Measurements from ENCODE around the gene OSBPL5. TPM values are rescaled to one million over a fixed set of nuclear protein-coding genes. Genes with fewer than 3 reads are reported as not detected.

Gene OSBPL5
- total RNA-seq = 2.2 TPM
- under 1 TPM in 2 of 4 donors, not detected in 2; 0.22 to 0.23 TPM for polyA plus RNA-seq

- ATAC-seq (ENCODE audit: low read depth in 2 of 2) (peak; percentile 11 to 38), DNase-seq (peak in 2 of 3 donors; percentile 12 to 37)
- Mint-ChIP-seq H3K36me3 (no peaks in the 10 kb centered on the region), H3K4me3 (peak within 1 kb of the TSS; percentile 7 to 84 (median 78)), H3K9me3 (no peaks in the 10 kb centered on the region), H3K27me3 (peaks cover 58% of the 10 kb centered on the region), H3K27ac (no peak within 1 kb of the TSS), H3K4me1 (peaks cover 0 to 19% (median 6%) of the 10 kb centered on the region in 4 donors)
- Histone ChIP-seq H3K36me3 (ENCODE audit: control insufficient read depth, insufficient read depth, low read length) (no peaks in the 10 kb centered on the region), H3K4me1 (ENCODE audit: control insufficient read depth, insufficient read depth, low read length, poor library complexity, severe bottlenecking) (no peaks in the 10 kb centered on the region), H3K9me3 (ENCODE audit: control insufficient read depth in 2 of 2, low read length in 2 of 2) (no peaks in the 10 kb centered on the region), H3K4me3 (ENCODE audit: low read depth, low read length) (no peak within 1 kb of the TSS), H3K27me3 (ENCODE audit: control insufficient read depth, insufficient read depth, low read length) (peaks cover 2% of the 10 kb centered on the region), H3K27ac (ENCODE audit: insufficient read depth, low read length, poor library complexity, severe bottlenecking) (no peak within 1 kb of the TSS)
Measured at GRCh38 chr11:3165152-3165705, at the start of gene OSBPL5. Gene OSBPL5 (minus strand): TSS chr11:3165310. CDS start chr11:3129148, 36,162 bp downstream.

GRCh38 chr11:3214420-3214699, 49.2 kb upstream of the OSBPL5 start:
- H3K36me3 Mint-ChIP-seq = peaks cover 4% of the 10 kb centered on the region
- Histone ChIP-seq H3K4me3 (ENCODE audit: low read depth, low read length) (no peak overlapping the region), H3K4me1 (ENCODE audit: control insufficient read depth, insufficient read depth, low read length, poor library complexity, severe bottlenecking) (no peaks in the 10 kb centered on the region), H3K36me3 (ENCODE audit: control insufficient read depth, insufficient read depth, low read length) (no peaks in the 10 kb centered on the region), H3K9me3 (ENCODE audit: control insufficient read depth in 2 of 2, low read length in 2 of 2) (peaks cover 0 to 5% of the 10 kb centered on the region in 2 experiments), H3K27ac (ENCODE audit: insufficient read depth, low read length, poor library complexity, severe bottlenecking) (no peak overlapping the region), H3K27me3 (ENCODE audit: control insufficient read depth, insufficient read depth, low read length) (no peaks in the 10 kb centered on the region)
- no peak overlapping the region for H3K4me3 Mint-ChIP-seq
- H3K4me1 Mint-ChIP-seq = peaks cover 0 to 4% (median 0%) of the 10 kb centered on the region in 4 donors
- H3K9me3 Mint-ChIP-seq = peaks cover 0 to 10% (median 0%) of the 10 kb centered on the region in 7 donors
- ATAC-seq (ENCODE audit: low read depth in 2 of 2) (no peak), DNase-seq (no peak)
- H3K27me3 Mint-ChIP-seq = peaks cover 9% of the 10 kb centered on the region
- H3K27ac Mint-ChIP-seq = no peak overlapping the region

- Histone ChIP-seq H3K9me3 (ENCODE audit: control insufficient read depth in 2 of 2, low read length in 2 of 2) (peaks cover 0 to 5% of the 10 kb centered on the region in 2 experiments), H3K36me3 (ENCODE audit: control insufficient read depth, insufficient read depth, low read length) (no peaks in the 10 kb centered on the region), H3K4me3 (ENCODE audit: low read depth, low read length) (no peak overlapping the region), H3K27ac (ENCODE audit: insufficient read depth, low read length, poor library complexity, severe bottlenecking) (no peak overlapping the region), H3K27me3 (ENCODE audit: control insufficient read depth, insufficient read depth, low read length) (no peaks in the 10 kb centered on the region), H3K4me1 (ENCODE audit: control insufficient read depth, insufficient read depth, low read length, poor library complexity, severe bottlenecking) (no peaks in the 10 kb centered on the region)
- Mint-ChIP-seq H3K4me1 (peaks cover 0 to 4% (median 0%) of the 10 kb centered on the region in 4 donors), H3K36me3 (peaks cover 4% of the 10 kb centered on the region), H3K27ac (no peak overlapping the region), H3K27me3 (peaks cover 15% of the 10 kb centered on the region), H3K4me3 (no peak overlapping the region), H3K9me3 (peaks cover 0 to 10% (median 0%) of the 10 kb centered on the region in 7 donors)
- ATAC-seq (ENCODE audit: low read depth in 2 of 2) (no peak), DNase-seq (no peak)
Measured at GRCh38 chr11:3213659-3214419, 48.7 kb upstream of the OSBPL5 start.

GRCh38 chr11:3208272-3208671, 43.2 kb upstream of the OSBPL5 start:
- H3K9me3 Mint-ChIP-seq = peaks cover 0 to 10% (median 0%) of the 10 kb centered on the region in 7 donors
- no peak overlapping the region for H3K27ac Mint-ChIP-seq
- Histone ChIP-seq H3K27ac (ENCODE audit: insufficient read depth, low read length, poor library complexity, severe bottlenecking) (no peak overlapping the region), H3K27me3 (ENCODE audit: control insufficient read depth, insufficient read depth, low read length) (no peaks in the 10 kb centered on the region), H3K36me3 (ENCODE audit: control insufficient read depth, insufficient read depth, low read length) (no peaks in the 10 kb centered on the region), H3K4me1 (ENCODE audit: control insufficient read depth, insufficient read depth, low read length, poor library complexity, severe bottlenecking) (no peaks in the 10 kb centered on the region), H3K9me3 (ENCODE audit: control insufficient read depth in 2 of 2, low read length in 2 of 2) (peaks cover 0 to 5% of the 10 kb centered on the region in 2 experiments), H3K4me3 (ENCODE audit: low read depth, low read length) (no peak overlapping the region)
- no peak overlapping the region for H3K4me3 Mint-ChIP-seq
- ATAC-seq (ENCODE audit: low read depth in 2 of 2) (no peak), DNase-seq (no peak)
- H3K4me1 Mint-ChIP-seq = peaks cover 0 to 2% (median 0%) of the 10 kb centered on the region in 4 donors
- H3K36me3 Mint-ChIP-seq = peaks cover 4% of the 10 kb centered on the region
- peaks cover 16% of the 10 kb centered on the region for H3K27me3 Mint-ChIP-seq

GRCh38 chr11:3207526-3208189, 42.5 kb upstream of the OSBPL5 start:
- Histone ChIP-seq H3K4me3 (ENCODE audit: low read depth, low read length) (no peak overlapping the region), H3K27me3 (ENCODE audit: control insufficient read depth, insufficient read depth, low read length) (no peaks in the 10 kb centered on the region), H3K9me3 (ENCODE audit: control insufficient read depth in 2 of 2, low read length in 2 of 2) (peaks cover 0 to 5% of the 10 kb centered on the region in 2 experiments), H3K4me1 (ENCODE audit: control insufficient read depth, insufficient read depth, low read length, poor library complexity, severe bottlenecking) (no peaks in the 10 kb centered on the region), H3K27ac (ENCODE audit: insufficient read depth, low read length, poor library complexity, severe bottlenecking) (no peak overlapping the region), H3K36me3 (ENCODE audit: control insufficient read depth, insufficient read depth, low read length) (no peaks in the 10 kb centered on the region)
- DNase-seq (no peak), ATAC-seq (ENCODE audit: low read depth in 2 of 2) (no peak)
- Mint-ChIP-seq H3K27me3 (peaks cover 17% of the 10 kb centered on the region), H3K4me1 (peaks cover 0 to 2% (median 0%) of the 10 kb centered on the region in 4 donors), H3K36me3 (peaks cover 4% of the 10 kb centered on the region), H3K9me3 (peaks cover 0 to 10% (median 0%) of the 10 kb centered on the region in 7 donors), H3K4me3 (no peak overlapping the region), H3K27ac (no peak overlapping the region)

- peaks cover 4% of the 10 kb centered on the region for H3K36me3 Mint-ChIP-seq
- H3K4me3 Mint-ChIP-seq = no peak overlapping the region
- peaks cover 0 to 5% (median 0%) of the 10 kb centered on the region in 4 donors for H3K4me1 Mint-ChIP-seq
Measured at GRCh38 chr11:3206922-3207204, 41.8 kb upstream of the OSBPL5 start.

GRCh38 chr11:3206156-3206921, 41.2 kb upstream of the OSBPL5 start:
- peaks cover 0 to 5% of the 10 kb centered on the region in 2 experiments for H3K9me3 ChIP-seq (ENCODE audit: control insufficient read depth in 2 of 2, low read length in 2 of 2)
- Mint-ChIP-seq H3K36me3 (no peaks in the 10 kb centered on the region), H3K4me3 (no peak overlapping the region), H3K27ac (no peak overlapping the region), H3K4me1 (peaks cover 0 to 5% (median 0%) of the 10 kb centered on the region in 4 donors), H3K27me3 (peaks cover 21% of the 10 kb centered on the region), H3K9me3 (peaks cover 0 to 4% (median 0%) of the 10 kb centered on the region in 7 donors)
- no peak for ATAC-seq (ENCODE audit: low read depth in 2 of 2)
- H3K27ac ChIP-seq (ENCODE audit: insufficient read depth, low read length, poor library complexity, severe bottlenecking) = no peak overlapping the region
- no peaks in the 10 kb centered on the region for H3K36me3 ChIP-seq (ENCODE audit: control insufficient read depth, insufficient read depth, low read length)
- no peaks in the 10 kb centered on the region for H3K4me1 ChIP-seq (ENCODE audit: control insufficient read depth, insufficient read depth, low read length, poor library complexity, severe bottlenecking)
- no peak for DNase-seq
- H3K4me3 ChIP-seq (ENCODE audit: low read depth, low read length) = no peak overlapping the region
- no peaks in the 10 kb centered on the region for H3K27me3 ChIP-seq (ENCODE audit: control insufficient read depth, insufficient read depth, low read length)

More at GRCh38 chr11:3206922-3207204, 41.8 kb upstream of the OSBPL5 start:
- no peaks in the 10 kb centered on the region for H3K4me1 ChIP-seq (ENCODE audit: control insufficient read depth, insufficient read depth, low read length, poor library complexity, severe bottlenecking)
- no peak overlapping the region for H3K27ac ChIP-seq (ENCODE audit: insufficient read depth, low read length, poor library complexity, severe bottlenecking)
- H3K27ac Mint-ChIP-seq = no peak overlapping the region
- no peaks in the 10 kb centered on the region for H3K36me3 ChIP-seq (ENCODE audit: control insufficient read depth, insufficient read depth, low read length)
- H3K9me3 Mint-ChIP-seq = peaks cover 0 to 9% (median 0%) of the 10 kb centered on the region in 7 donors
- H3K9me3 ChIP-seq (ENCODE audit: control insufficient read depth in 2 of 2, low read length in 2 of 2) = peaks cover 0 to 5% of the 10 kb centered on the region in 2 experiments
- H3K27me3 ChIP-seq (ENCODE audit: control insufficient read depth, insufficient read depth, low read length) = no peaks in the 10 kb centered on the region
- no peak for DNase-seq
- ATAC-seq (ENCODE audit: low read depth in 2 of 2) = no peak
- H3K27me3 Mint-ChIP-seq = peaks cover 21% of the 10 kb centered on the region
- no peak overlapping the region for H3K4me3 ChIP-seq (ENCODE audit: low read depth, low read length)

Measured in CD4-positive, CD25-positive, alpha-beta regulatory T cell (primary cell).